Measurements from ENCODE around the gene HLX. TPM values are rescaled to one million over a fixed set of nuclear protein-coding genes. Genes with fewer than 3 reads are reported as not detected.

Gene HLX
- 10 to 100 TPM; 16.5 to 29.2 (median 23.0) TPM for total RNA-seq

- H3K4me1 ChIP-seq: peaks cover 0 to 56% (median 19%) of the 10 kb centered on the region in 4 donors
- 1 to 3% methylated on average over 21 to 25 of the region's 26 CpGs for WGBS, 2 donors
Observed at GRCh38 chr1:220879076-220879508, at the start of gene HLX. Gene HLX, plus strand, starts transcription at chr1:220879443. Its CDS starts 415 bp downstream, at chr1:220879858.

DNA sequence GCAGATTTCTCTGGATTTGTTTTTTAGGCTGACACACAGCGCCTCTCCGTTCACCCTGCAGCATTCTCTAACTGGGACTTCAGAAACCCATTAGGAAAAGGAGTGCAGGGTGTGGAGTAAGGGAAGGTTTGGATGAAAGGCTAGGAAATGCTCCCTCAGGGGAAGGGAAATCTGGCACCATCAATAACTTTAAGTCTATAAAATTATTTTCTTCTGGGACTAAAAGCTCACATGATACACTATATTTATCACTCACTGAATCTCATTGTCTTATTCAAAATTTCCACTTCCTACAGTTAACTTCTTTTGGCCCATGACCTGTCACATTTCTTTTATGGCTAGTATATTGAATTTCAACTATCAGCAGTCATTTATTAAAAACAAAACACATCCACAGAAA is 45.8 kb upstream of the HLX start:
- H3K4me3 ChIP-seq: no peak overlapping the region
- TF ChIP-seq CTCF (IDR thresholded peaks at IDR 0.05): no peak
- TF ChIP-seq POLR2A (IDR thresholded peaks at IDR 0.05): no peak
- no peak for TF ChIP-seq EP300 (IDR thresholded peaks at IDR 0.05)

More at GRCh38 chr1:220879076-220879508, at the start of gene HLX:
- Histone ChIP-seq H3K4me3 (peak within 1 kb of the TSS; percentile 78 to 98 (median 84)), H3K27me3 (no peaks in the 10 kb centered on the region), H3K27ac (peak within 1 kb of the TSS; percentile 81 to 99 (median 95)), H3K9me3 (no peaks in the 10 kb centered on the region), H3K36me3 (peaks cover 0 to 8% (median 0%) of the 10 kb centered on the region in 3 donors)
- TF ChIP-seq CTCF (IDR thresholded peaks at IDR 0.05): peak in 2 of 5 experiments; percentile 6 to 10
- peak; percentile 38 to 74 for TF ChIP-seq POLR2A (IDR thresholded peaks at IDR 0.05)
- peak in 1 of 2 donors; percentile 88 for TF ChIP-seq EP300 (IDR thresholded peaks at IDR 0.05)
- DNase-seq (ENCODE audit: low spot score in 2 of 2): peak; percentile 81 to 85

GRCh38 chr1:220834155-220834870 is 44.9 kb upstream of the HLX start:
- Histone ChIP-seq H3K4me1 (no peaks in the 10 kb centered on the region), H3K36me3 (peaks cover 0 to 6% (median 0%) of the 10 kb centered on the region in 3 donors), H3K4me3 (no peak overlapping the region), H3K9me3 (no peaks in the 10 kb centered on the region), H3K27ac (no peak overlapping the region), H3K27me3 (no peaks in the 10 kb centered on the region)
- WGBS, 2 donors: 89 to 94% methylated on average over 4 of the region's 4 CpGs
- TF ChIP-seq EP300 (IDR thresholded peaks at IDR 0.05) (no peak), CTCF (IDR thresholded peaks at IDR 0.05) (no peak), POLR2A (IDR thresholded peaks at IDR 0.05) (no peak)
- no peak for DNase-seq (ENCODE audit: low spot score in 2 of 2)

More for the DNA sequence above, 45.8 kb upstream of the HLX start:
- DNase-seq (ENCODE audit: low spot score in 2 of 2): no peak
- H3K9me3 ChIP-seq: no peaks in the 10 kb centered on the region
- no peaks in the 10 kb centered on the region for H3K4me1 ChIP-seq
- WGBS, 2 donors: 69 to 79% methylated on average over 2 of the region's 2 CpGs
- no peak overlapping the region for H3K27ac ChIP-seq
- peaks cover 0 to 6% (median 0%) of the 10 kb centered on the region in 3 donors for H3K36me3 ChIP-seq
- no peaks in the 10 kb centered on the region for H3K27me3 ChIP-seq

GRCh38 chr1:220838578-220838977 is 40.7 kb upstream of the HLX start:
- no peak overlapping the region for H3K27ac ChIP-seq
- 92 to 94% methylated on average over 5 of the region's 5 CpGs for WGBS, 2 donors

More at GRCh38 chr1:220838578-220838977, 40.7 kb upstream of the HLX start:
- DNase-seq (ENCODE audit: low spot score in 2 of 2): no peak
- no peaks in the 10 kb centered on the region for H3K9me3 ChIP-seq
- H3K4me3 ChIP-seq: no peak overlapping the region
- H3K27me3 ChIP-seq: no peaks in the 10 kb centered on the region
- TF ChIP-seq EP300 (IDR thresholded peaks at IDR 0.05): no peak
- TF ChIP-seq POLR2A (IDR thresholded peaks at IDR 0.05): no peak
- TF ChIP-seq CTCF (IDR thresholded peaks at IDR 0.05): no peak
- peaks cover 0 to 9% (median 3%) of the 10 kb centered on the region in 4 donors for H3K4me1 ChIP-seq
- no peaks in the 10 kb centered on the region for H3K36me3 ChIP-seq

All from tibial nerve (tissue), 4 donors.